Right lobe of liver (tissue), 6 donors: ENCODE results near the gene CAMK4. TPM values are rescaled to one million over a fixed set of nuclear protein-coding genes. Genes with fewer than 3 reads are reported as not detected.

ENCODE experiments used
- ATAC-seq, 4 donors: fragments of 200-7000 bp; cut with Tn5 transposase; one replicate each; pipeline ENCODE4 v1.9.1; 2020; ENCODE audit warnings: mild to moderate bottlenecking in 4 of 4, moderate library complexity in 4 of 4
- DNase-seq, 3 donors: peaks; one replicate each; pipeline ENCODE4 v3.0.0-alpha.2; 2020
- H3K27ac ChIP-seq, 3 donors: fragments of 200-600 bp; one replicate each; pipeline ENCODE4 v1.8.0; 2022
- H3K27me3 ChIP-seq, 2 donors: fragments of 200-600 bp; one replicate each; pipeline ENCODE4 v1.8.0; 2022
- H3K36me3 ChIP-seq, 4 donors: fragments of 200-600 bp; sonication (generic) in 1 of 4; one replicate each; pipeline versions ENCODE4 v1.5.1 to v1.8.0; 2017 to 2022; ENCODE audit warnings: control low read depth in 1 of 4
- H3K4me1 ChIP-seq, 4 donors: fragments of 200-600 bp; sonication (generic) in 1 of 4; one replicate each; pipeline versions ENCODE4 v1.5.1 to v1.8.0; 2017 to 2022; ENCODE audit warnings: control low read depth in 1 of 4
- H3K4me3 ChIP-seq, 3 donors: fragments of 200-600 bp; one replicate each; pipeline ENCODE4 v1.8.0; 2022
- H3K9me3 ChIP-seq, 4 donors: fragments of 200-600 bp; sonication (generic) in 1 of 4; one replicate each; pipeline versions ENCODE4 v1.5.1 to v1.8.0; 2017 to 2022; ENCODE audit warnings: control low read depth in 1 of 4
- CTCF ChIP-seq, 4 donors: fragments of 200-600 bp in 3 of 4; fragments of 450-650 bp in 1 of 4; IDR thresholded peaks; one replicate each; pipeline versions ENCODE4 v1.5.1 to v1.8.0; 2016 to 2022; ENCODE audit warnings: antibody characterized with exemption in 4 of 4, mild to moderate bottlenecking in 2 of 4
- POLR2A ChIP-seq: fragments of 450-650 bp; IDR thresholded peaks from one replicate; pipeline ENCODE4 v1.6.1; 2017; ENCODE audit warnings: antibody characterized with exemption, mild to moderate bottlenecking
- WGBS: methylation state at CpG from one replicate; pipeline ENCODE4 v1.1.6; 2018; ENCODE audit warnings: low coverage, low lambda C conversion rate; ENCODE audit not compliant: insufficient coverage; ENCODE audit errors: missing lambda C conversion rate; 5-methylcytosine and 5-hydroxymethylcytosine counted together
- intact Hi-C, 2 donors: fragments of 100-400 bp; cut with DNase I; formaldehyde crosslinking; loops; one replicate each; pipeline versions ENCODE4 v1.11.2 to v1.14.1; 2022
- total RNA-seq, 6 experiments: library from RNA; depleted of rRNA in 2 of 6; stranded (reverse); fragments of >200 nt in 2 of 6; fragmentation: NEBNext Ultra II Directional in 3 of 6; extraction: Animal tissue kit (Norgen Biotek cat#: 25700) in 3 of 6; gene quantifications; one replicate each; pipeline versions ENCODE4 v1.1.0 to v1.2.4, GENCODE V29; 2016 to 2023
- donor health status: DM: no; HTN: yes; CAD: no.
- donor health status: DM: no; HTN: no; CAD: no.
- donor health status: DM: no; HTN: no; CAD: no.
- donor health status: DM: no; HTN: yes; CAD: no.
- donor health status: DM: no; HTN: yes; CAD: no.

The CAMK4 gene
- total RNA-seq, 6 experiments from 2014 or later = 0.81 to 4.3 (median 1.3) TPM

- peaks cover 0 to 12% (median 0%) of the 10 kb centered on the region in 4 donors for H3K4me1 ChIP-seq
- no peaks in the 10 kb centered on the region for H3K36me3 ChIP-seq
- 30% methylated on average over 4 of the region's 4 CpGs for WGBS
- no peaks in the 10 kb centered on the region for H3K9me3 ChIP-seq
- ATAC-seq (no peak), DNase-seq (no peak)
- no peak overlapping the region for H3K4me3 ChIP-seq
- TF ChIP-seq POLR2A (no peak), CTCF (IDR thresholded peaks at IDR 0.05) (no peak)
- H3K27ac ChIP-seq = no peak overlapping the region
- H3K27me3 ChIP-seq = peaks cover 4 to 7% of the 10 kb centered on the region in 2 donors
- intact Hi-C loops = no loop called here
Measured at GRCh38 chr5:111227801-111228200, 3.6 kb downstream of the CAMK4 start.

- no peak for DNase-seq
- no peak overlapping the region for H3K4me3 ChIP-seq
- no peak for ATAC-seq
- no peak for TF ChIP-seq POLR2A
- no peak for TF ChIP-seq CTCF (IDR thresholded peaks at IDR 0.05)
- H3K4me1 ChIP-seq = peaks cover 0 to 11% (median 0%) of the 10 kb centered on the region in 4 donors
- no peaks in the 10 kb centered on the region for H3K36me3 ChIP-seq
- WGBS = 48% methylated on average over 2 of the region's 2 CpGs
- H3K27me3 ChIP-seq = peaks cover 4 to 7% of the 10 kb centered on the region in 2 donors
- intact Hi-C loops = no loop called here
- H3K9me3 ChIP-seq = no peaks in the 10 kb centered on the region
- no peak overlapping the region for H3K27ac ChIP-seq
Measured at GRCh38 chr5:111228520-111229220, 4.5 kb downstream of the CAMK4 start.

- no peak overlapping the region for H3K4me3 ChIP-seq
Measured at GRCh38 chr5:111229221-111229835, 5.1 kb downstream of the CAMK4 start.

More at GRCh38 chr5:111229221-111229835, 5.1 kb downstream of the CAMK4 start:
- Histone ChIP-seq H3K27me3 (peaks cover 4 to 7% of the 10 kb centered on the region in 2 donors), H3K9me3 (no peaks in the 10 kb centered on the region), H3K27ac (no peak overlapping the region), H3K4me1 (peaks cover 0 to 5% (median 0%) of the 10 kb centered on the region in 4 donors), H3K36me3 (no peaks in the 10 kb centered on the region)
- WGBS = 67% methylated on average over 5 of the region's 5 CpGs
- no peak for DNase-seq
- intact Hi-C loops = no loop called here
- TF ChIP-seq POLR2A (no peak), CTCF (IDR thresholded peaks at IDR 0.05) (no peak)
- ATAC-seq = no peak
